Left ventricle myocardium inferior (tissue), 1 donor: ENCODE data around the gene FNDC11. TPM values are rescaled to one million over a fixed set of nuclear protein-coding genes. Genes with fewer than 3 reads are reported as not detected.

Experiments
- DNase-seq: peaks from one replicate; pipeline ENCODE4 v3.0.0-alpha.2; 2020
- H3K27ac ChIP-seq: fragments of 200-600 bp; replicated peaks from 2 replicates; pipeline ENCODE4 v1.8.0; 2021
- H3K27me3 ChIP-seq: fragments of 200-600 bp; 2 replicates; pipeline ENCODE4 v1.8.0; 2021; ENCODE audit warnings: low read depth
- H3K36me3 ChIP-seq: fragments of 200-600 bp; 2 replicates; pipeline ENCODE4 v1.8.0; 2021
- H3K4me1 ChIP-seq: fragments of 200-600 bp; 2 replicates; pipeline ENCODE4 v1.8.0; 2021
- H3K4me3 ChIP-seq: fragments of 200-600 bp; 2 replicates; pipeline ENCODE4 v1.8.0; 2021; ENCODE audit warnings: mild to moderate bottlenecking, moderate library complexity
- H3K9me3 ChIP-seq: fragments of 200-600 bp; replicated peaks from 2 replicates; pipeline ENCODE4 v1.8.0; 2021
- intact Hi-C: fragments of 100-400 bp; cut with micrococcal nuclease; formaldehyde crosslinking; loops from one replicate; pipeline ENCODE4 v1.11.0; 2022
- total RNA-seq: library from RNA; stranded (reverse); fragmentation: NEBNext Ultra II Directional; extraction: Animal tissue kit (Norgen Biotek cat#: 25700); gene quantifications from one replicate; pipeline ENCODE4 v1.2.1, GENCODE V29; 2021
- TF ChIP-seq, protein P1 (sequence below): fragments of 200-600 bp; IDR thresholded peaks from 2 replicates; pipeline ENCODE4 v1.8.0; 2021; ENCODE audit warnings: antibody characterized with exemption, mild to moderate bottlenecking, borderline replicate concordance
- donor health status: DM: no; HTN: yes; CAD: no; lungs with severe emphysema.

FNDC11 gene
- total RNA-seq, 1 donor from 2014 or later = 0.14 TPM

DNA sequence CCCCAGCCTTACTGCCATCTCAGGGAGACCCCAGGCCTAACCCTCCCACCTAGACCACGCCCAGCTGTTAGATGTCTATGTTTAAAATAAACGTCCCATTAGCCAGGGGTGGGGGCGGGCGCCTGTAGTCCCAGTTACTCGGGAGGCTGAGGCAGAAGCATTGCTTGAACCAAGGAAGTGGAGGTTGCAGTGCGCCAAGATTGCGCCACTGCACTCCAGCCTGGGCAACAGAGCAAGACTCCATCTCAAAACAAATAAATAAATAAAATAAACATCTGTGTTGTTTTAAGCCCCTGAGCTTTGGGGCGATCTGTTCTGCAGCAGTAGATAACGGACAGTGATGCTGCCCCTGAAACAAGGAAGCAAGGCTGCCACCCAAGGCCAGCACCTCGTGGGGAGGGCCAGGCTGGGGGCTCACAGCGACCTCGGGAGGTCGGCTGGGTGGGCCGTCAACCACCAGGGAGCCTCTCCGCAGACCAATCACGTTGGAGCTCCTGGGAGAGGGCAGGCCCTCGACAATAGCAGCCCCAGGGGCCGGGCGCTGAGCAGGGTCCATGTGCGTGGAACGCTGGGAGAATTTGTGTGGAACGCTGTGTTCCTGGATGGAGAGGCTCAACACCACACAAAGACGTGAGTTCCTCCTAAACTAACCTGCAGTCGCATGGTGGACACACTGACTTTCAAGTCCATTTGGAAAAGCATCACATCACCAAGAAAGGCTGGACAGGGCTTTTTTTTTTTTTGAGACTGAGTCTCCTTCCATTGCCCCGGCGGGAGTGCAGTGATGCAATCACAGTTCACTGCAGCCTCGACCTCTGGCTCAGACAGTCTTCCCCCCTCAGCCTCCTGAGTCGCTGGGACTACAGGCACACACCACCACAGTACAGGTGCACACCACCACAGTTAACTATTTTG, 21.1 kb downstream of the FNDC11 start:
- Histone ChIP-seq H3K36me3 (peaks cover 11% of the 10 kb centered on the region), H3K27ac (peak overlapping the region; percentile 90), H3K27me3 (no peaks in the 10 kb centered on the region), H3K9me3 (no peaks in the 10 kb centered on the region), H3K4me3 (peak overlapping the region; percentile 91), H3K4me1 (peaks cover 42% of the 10 kb centered on the region)
- TF ChIP-seq, protein P1, sequence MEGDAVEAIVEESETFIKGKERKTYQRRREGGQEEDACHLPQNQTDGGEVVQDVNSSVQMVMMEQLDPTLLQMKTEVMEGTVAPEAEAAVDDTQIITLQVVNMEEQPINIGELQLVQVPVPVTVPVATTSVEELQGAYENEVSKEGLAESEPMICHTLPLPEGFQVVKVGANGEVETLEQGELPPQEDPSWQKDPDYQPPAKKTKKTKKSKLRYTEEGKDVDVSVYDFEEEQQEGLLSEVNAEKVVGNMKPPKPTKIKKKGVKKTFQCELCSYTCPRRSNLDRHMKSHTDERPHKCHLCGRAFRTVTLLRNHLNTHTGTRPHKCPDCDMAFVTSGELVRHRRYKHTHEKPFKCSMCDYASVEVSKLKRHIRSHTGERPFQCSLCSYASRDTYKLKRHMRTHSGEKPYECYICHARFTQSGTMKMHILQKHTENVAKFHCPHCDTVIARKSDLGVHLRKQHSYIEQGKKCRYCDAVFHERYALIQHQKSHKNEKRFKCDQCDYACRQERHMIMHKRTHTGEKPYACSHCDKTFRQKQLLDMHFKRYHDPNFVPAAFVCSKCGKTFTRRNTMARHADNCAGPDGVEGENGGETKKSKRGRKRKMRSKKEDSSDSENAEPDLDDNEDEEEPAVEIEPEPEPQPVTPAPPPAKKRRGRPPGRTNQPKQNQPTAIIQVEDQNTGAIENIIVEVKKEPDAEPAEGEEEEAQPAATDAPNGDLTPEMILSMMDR = no peak
- intact Hi-C loops = no loop called here
- no peak for DNase-seq

DNA sequence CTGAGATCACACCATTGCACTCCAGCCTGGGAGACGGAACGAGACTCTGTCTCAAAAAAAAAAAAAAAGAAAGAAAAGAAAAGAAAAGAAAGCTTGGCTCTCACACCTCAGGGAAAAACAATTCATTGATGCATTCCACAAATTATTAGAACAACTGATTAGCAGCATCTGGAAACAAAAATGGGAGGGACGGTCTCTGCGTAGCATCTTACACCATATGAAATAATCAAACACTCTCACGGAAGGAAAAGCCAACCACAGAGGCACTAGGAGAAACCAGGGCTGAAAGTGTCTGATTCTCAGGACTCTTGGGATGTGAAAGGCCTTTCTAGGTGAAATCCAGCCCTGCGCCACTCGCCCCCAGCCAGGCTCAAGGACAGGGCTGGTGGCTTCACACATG, 22.4 kb downstream of the FNDC11 start:
- Histone ChIP-seq H3K27ac (peak overlapping the region; percentile 68), H3K4me1 (peaks cover 42% of the 10 kb centered on the region), H3K4me3 (no peak overlapping the region), H3K9me3 (no peaks in the 10 kb centered on the region), H3K27me3 (no peaks in the 10 kb centered on the region), H3K36me3 (peaks cover 11% of the 10 kb centered on the region)
- intact Hi-C loops = no loop called here
- no peak for DNase-seq
- TF ChIP-seq, protein P1 = no peak

DNA sequence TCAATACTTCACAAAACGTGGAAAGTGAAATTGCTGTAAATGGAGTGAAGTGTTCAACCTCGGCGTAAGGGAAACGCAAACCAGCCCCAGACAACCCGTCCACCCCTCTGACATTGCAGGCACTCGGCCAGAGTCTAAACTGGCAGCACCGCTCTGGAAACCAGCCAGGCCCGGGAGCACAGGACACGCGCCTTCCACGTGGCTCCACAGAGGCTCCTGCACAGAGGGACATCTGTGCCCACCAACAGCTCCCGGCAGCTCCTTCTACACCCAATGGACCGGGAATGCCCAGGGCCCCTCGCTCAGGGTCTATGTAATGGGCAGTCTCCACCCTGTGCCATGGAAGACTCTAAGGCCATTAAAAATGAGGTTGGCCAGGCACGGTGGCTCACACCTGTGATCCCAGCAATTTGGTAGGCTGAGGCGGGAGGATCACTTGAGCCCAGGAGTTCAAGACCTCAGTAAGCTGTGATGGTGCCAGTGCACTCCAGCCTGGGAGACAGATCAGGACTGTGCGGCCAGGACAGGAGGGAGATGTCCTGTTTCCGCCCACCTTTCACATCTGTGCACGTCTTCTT, 23.4 kb downstream of the FNDC11 start:
- intact Hi-C loops = no loop called here
- peak; percentile 79 for DNase-seq
- Histone ChIP-seq H3K36me3 (peaks cover 5% of the 10 kb centered on the region), H3K9me3 (no peaks in the 10 kb centered on the region), H3K4me3 (no peak overlapping the region), H3K4me1 (peaks cover 42% of the 10 kb centered on the region), H3K27me3 (no peaks in the 10 kb centered on the region), H3K27ac (peak overlapping the region; percentile 68)
- TF ChIP-seq, protein P1 = no peak

DNA sequence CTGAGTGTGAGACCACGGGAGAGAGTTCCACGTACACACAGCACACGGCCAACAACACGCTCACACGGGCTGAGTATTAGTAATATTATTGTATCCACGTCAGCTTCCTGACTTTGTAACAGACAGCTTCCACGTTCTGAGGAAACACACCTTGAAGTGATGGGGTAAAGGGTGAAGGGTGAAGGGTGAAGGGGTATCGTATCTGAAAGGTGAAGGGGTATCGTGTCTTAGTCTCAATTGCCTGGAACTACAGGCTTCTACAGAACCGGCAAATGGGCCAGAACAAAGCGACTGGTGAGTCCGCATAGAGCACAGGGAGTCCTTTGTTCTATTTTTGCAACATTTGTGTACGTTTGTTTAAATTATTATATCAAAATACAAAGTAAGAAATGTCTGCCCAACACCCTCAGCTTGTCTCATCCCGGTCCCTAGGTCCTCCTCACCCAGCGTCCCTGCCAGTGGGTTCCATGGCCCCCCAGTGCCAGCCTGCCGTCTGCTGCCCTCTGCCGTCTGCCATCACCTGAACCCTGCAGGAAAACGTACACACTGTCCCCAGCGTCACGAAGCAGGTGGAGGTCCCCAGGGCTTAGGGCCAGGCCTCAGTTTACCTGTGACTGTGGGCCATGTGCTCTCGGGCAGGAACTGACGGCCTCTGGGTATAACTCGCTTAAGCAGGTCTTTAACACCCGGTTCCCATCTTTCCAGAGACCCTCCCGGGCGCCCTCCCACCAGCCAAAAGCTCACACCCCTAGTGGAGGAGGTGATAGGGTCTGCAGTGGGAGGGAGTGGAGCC, 24.5 kb downstream of the FNDC11 start:
- no peaks in the 10 kb centered on the region for H3K36me3 ChIP-seq
- no peak overlapping the region for H3K4me3 ChIP-seq
- H3K27ac ChIP-seq = no peak overlapping the region
- TF ChIP-seq, protein P1 = peak; percentile 44
- no peaks in the 10 kb centered on the region for H3K9me3 ChIP-seq
- no peak for DNase-seq
- intact Hi-C loops = no loop called here
- no peaks in the 10 kb centered on the region for H3K27me3 ChIP-seq
- H3K4me1 ChIP-seq = peaks cover 33% of the 10 kb centered on the region

DNA sequence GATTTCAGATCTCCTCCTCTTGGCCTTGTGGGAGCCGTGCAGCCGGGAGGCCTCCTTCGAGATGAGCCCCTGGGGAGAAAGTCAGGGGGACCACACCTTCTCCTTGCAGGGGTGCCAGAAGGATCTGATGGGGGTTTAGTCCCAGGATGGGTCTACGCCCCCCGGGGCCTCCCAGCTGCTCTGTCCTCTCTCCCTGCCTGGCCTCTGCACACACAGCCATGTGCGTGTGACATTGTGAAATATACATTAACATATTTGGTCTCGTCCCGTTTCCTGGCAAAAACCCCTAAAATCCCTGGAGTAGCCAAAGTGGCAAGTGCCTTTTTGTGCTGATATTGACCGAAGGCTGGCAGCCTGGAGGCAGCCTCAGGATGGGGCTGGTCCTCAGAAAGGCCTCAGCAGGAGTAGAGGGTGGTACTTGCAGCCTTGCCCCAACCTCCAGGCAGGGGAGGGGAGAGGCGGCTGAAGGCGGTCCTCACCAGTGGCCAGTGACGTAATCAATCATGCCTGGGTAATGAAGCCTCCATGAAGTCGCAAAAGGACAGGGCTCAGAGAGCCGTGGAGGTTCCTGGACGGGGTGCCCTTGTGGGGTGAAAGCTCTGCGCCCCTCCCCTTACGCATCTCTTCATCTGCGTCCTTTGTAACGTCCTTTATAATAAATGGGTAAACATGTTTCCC, 25.2 kb downstream of the FNDC11 start:
- H3K9me3 ChIP-seq = no peaks in the 10 kb centered on the region
- TF ChIP-seq, protein P1 = no peak
- no peak overlapping the region for H3K4me3 ChIP-seq
- peaks cover 27% of the 10 kb centered on the region for H3K4me1 ChIP-seq
- intact Hi-C loops = no loop called here
- H3K27me3 ChIP-seq = no peaks in the 10 kb centered on the region
- DNase-seq = no peak
- no peak overlapping the region for H3K27ac ChIP-seq
- H3K36me3 ChIP-seq = no peaks in the 10 kb centered on the region
